NCI-H82 treated with DMSO at 0.1 percent for 48 hours (cell line): ENCODE measurements around the gene SAXO2.
"Not testable (repeated sequence)": the region's sequence is repeated elsewhere in the genome, so short reads cannot be mapped to it uniquely, and the experiment has no call there.

Source experiments
- DNase-seq: peaks from one replicate; lab custom pipeline; 2025; ENCODE audit not compliant: unreplicated experiment; lab: John Stamatoyannopoulos, UW

Gene SAXO2

DNA sequence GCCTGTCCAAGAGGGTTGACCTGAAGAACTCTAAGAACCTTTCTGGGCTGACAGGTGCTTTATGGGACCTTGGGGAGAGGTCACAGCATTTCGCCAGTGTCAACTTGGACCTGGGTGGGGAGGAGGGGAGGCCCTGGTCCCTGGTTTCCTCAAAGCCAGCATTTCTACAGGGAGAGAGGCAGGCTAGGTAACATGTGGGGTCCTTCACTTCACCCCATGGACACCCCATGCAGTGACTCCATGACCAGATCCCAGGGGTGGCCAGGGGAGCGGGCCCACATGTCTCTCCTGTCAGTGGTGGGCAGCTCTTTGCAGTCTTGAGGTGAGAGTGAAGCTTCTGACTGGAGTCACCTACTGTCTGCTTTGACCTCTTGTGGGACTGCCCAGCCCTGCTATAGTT, 50.8 kb downstream of the SAXO2 start:
- DNase-seq, result no peak

DNA sequence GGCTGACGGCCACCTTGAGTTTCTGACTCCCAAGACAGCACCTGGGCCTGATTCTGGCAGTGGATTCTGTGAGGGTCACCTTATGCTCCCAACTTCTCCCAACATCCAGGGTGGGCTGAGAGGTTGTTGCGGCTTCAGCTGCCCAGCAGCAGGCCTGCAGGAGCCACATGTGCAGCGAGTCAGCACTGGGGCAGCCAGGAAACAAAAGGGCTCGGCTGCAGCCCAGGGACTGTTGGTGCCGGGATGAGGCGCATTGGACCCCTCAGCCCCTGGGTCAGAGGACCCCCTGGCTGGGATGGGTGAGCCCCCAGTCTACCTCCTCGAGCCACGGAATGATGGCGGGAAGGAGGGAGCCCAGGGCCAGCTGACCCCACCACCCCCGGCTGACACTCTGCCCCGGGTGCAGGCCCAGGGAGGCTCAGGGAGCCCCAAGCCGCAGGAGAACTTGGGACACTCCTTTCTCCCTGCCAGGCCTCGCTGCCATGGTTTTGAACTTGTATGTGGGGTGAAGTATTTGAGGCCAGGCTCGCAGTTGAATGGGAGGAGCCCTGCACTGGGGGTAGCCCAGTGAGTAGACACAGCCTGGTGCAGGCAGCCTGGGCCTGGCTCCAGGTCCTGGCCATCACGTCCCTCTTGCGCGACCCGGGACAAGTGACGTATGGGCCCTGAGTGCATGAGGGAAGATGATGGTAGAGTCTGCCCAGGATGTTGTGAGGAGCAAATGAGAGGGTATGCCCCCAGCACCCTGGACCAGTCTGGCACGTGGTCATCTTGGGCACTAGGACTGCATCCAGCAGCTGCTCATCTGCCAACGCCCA, 51.5 kb downstream of the SAXO2 start:
- not testable (repeated sequence) for DNase-seq

DNA sequence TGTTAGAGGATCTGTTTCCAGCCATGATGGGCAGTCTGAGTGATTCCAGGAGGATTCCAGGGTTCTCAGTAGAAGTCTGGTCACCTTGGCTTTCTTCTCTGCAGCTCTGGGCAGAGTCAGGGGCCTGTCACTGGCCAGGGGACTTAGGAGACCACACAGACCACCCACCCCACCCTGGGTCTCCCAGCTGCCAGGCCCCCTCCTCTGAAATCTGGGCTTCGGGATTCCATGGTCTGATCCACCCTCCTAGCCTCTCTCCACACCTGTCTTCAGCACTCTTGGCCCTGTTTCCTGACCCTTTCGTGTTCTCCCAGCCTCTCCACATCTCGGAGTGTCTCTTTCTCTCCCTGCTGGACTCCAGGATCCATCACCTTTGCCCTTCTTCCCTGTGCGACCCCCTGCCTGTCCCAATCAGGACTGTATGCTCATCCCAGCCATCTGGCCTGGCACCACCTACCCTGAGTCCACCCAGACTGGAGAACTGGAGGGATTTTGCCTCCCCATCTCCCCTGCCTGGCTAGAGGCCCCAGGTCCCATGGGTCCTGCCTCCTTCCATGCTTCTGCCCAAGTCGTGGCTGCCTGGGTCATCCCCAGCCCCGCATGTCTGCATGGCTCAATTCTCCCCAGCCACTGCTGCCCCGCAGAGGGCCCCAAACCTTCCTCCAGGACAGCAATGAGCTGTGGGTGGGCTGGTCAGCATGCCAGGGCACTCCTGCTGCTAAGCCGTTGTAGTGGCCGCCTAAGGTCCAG, 52.3 kb downstream of the SAXO2 start:
- no peak for DNase-seq

GRCh38 chr15:82315519-82316246, 53.1 kb downstream of the SAXO2 start:
- no peak for DNase-seq

DNA sequence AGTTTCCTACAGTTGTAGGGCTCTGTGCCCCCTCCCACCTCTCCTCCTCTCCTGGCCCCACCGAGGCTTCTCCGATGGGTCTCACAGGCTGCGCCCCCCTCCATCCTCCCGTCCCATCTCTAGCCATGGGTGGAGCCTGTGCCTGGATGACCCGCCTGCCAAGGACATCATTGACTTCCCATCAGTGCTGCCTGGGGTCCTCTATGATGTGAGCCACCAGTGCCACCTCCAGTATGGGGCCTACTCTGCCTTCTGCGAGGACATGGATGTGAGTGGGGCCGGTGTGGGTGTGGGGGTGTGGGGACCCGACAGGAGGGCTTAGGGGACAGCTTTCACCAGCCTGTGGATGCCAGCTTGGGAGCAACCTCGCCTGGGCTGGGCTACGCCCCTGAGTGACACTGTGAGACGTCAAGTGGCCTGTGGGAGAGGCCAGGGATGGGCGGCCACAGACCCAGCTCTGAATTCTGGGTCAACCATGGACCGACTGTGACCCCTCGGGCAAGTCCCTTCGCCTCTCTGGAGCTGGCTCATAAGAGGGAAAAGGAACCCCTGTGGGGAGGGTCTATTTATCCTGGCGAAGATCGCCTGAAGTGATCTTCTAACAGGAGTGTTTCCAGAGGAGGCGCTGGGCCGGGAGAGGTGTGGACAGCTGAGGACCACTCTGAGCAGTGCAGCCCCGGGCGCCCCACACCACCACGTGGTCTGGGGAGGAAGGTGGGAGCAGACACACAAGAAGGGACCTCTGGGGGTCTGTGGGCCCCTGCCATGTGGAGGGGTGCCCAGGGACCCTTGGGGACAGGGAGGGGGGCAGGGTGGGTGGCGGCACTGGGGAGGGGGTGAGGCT, 53.9 kb downstream of the SAXO2 start:
- not testable (repeated sequence) for DNase-seq

DNA sequence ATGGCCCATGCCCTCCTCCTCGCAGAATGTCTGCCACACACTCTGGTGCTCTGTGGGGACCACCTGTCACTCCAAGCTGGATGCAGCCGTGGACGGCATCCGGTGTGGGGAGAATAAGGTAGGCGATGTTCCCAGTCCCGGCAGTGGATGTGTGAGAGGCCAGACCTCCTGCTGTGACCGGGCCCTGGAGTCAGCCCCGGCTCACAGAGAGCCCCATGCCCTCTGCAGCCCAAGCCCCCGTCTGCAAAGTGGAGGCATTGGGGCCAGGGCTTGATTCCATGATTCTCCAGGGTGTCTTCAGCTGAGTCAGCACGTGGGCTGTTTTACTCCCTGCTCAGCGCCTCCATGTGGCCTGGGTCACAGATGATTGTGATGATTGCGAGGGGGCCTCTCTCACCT, 54.5 kb downstream of the SAXO2 start:
- no peak for DNase-seq

- not testable (repeated sequence) for DNase-seq
Observed at GRCh38 chr15:82317516-82317915, 54.9 kb downstream of the SAXO2 start.

GRCh38 chr15:82318281-82318680, 55.7 kb downstream of the SAXO2 start:
- not testable (repeated sequence) for DNase-seq

DNA sequence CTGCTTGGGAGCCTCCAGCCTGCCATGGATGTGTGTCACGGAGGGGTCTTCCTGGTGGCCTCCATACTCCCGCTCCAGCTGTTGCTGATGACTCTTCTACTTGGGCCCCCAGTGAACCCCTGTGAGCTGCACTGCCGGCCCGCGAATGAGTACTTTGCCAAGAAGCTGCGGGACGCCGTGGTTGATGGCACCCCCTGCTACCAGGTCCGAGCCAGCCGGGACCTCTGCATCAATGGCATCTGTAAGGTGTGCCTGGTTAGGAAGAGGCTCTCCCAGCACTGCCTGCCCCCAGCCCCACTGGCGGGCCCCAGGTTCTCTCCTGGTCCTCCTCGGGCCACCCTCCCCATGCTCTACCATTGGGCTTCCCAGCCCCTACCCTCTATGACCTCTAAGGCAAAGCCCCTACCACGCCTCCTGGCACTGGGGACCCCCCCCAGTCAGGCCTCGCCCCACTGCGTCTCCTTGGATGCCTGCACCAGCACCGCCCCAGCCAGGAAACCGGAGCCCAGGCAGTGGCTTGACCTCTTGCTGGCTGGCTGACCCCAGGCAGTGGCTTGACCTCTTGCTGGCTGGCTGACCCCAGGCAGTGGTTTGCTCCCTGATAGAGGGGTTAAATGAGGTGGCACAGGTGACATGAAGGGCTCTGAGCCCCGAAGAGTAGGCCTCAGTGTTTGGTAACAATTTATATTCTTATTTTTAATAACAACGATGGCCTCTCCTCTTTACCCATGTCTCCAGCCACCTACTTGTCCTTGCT, 57.1 kb downstream of the SAXO2 start:
- DNase-seq, result not testable (repeated sequence)

DNA sequence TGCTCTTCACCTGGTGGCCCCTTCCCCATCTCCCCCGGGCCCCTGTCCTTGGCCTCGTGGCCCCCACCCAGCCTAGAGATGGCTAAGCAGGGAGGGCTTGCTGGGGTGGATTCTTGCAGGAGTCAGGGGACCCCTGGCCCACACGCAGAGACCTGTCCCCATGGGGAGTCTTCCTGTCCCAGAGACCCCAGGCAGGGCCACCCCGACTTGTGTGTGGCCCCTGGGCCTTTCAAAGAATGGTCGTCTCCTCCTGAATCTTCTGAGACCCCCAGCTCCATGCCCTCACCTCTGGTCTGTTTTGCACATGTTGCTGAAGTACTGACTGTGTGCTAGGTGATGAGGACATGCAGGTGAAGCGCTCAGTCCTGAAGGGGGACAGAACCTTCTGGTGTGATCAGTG, 58.2 kb downstream of the SAXO2 start:
- not testable (repeated sequence) for DNase-seq

DNA sequence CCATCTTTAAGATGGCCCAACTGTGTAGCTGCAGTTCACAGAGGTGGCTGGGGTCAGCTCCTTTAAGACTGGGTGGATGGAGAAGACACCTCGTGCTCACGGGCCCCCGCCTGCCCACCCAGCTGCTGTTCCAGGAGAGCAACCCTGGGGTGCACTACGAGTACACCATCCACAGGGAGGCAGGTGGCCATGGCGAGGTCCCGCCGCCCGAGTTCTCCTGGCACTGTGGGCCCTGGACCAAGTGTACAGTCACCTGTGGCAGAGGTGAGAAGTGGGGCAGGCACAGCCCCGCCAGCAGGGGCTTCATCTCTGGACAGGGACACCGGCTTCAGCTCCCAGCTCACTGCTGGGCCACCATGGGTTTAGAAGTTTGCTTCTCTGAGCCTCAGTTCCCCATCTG, 59.9 kb downstream of the SAXO2 start:
- not testable (repeated sequence) for DNase-seq

DNA sequence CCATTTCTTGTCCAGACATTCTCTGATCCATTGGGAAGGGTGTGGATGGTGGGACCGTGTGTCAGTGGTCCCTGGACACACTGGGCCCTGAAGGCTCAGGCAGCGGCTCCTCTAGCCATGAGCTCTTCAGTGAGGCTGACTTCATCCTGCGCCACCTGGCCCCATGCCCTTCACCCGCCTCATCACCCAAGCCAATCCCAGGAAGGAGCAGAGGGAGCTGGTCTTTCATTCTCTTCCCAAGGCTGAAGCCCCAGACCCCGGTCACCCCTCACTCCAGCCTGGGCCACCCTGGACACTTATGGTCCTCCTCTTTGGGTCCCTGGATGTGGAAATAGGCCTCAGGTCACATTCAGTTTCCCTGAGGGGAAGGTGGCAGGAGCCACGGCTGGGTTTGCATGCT, 62.2 kb downstream of the SAXO2 start:
- DNase-seq, result not testable (repeated sequence)

DNA sequence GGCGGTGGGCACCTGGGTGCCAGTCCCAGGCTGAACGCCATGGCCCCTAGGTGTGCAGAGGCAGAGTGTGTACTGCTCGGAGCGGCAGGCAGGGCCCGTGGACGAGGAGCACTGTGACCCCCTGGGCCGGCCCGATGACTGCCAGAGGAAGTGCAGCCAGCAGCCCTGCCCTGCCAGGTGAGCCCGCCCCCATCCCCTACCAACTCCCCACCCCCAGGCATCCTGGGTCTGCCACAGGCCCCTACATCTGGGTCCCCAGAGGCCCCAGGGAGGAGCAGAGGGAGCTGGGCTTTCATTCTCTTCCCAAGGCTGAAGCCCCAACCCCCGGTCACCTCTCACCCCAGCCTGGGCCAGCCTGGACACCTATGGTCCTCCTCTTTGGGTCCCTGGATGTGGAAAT, 63.0 kb downstream of the SAXO2 start:
- not testable (repeated sequence) for DNase-seq

DNA sequence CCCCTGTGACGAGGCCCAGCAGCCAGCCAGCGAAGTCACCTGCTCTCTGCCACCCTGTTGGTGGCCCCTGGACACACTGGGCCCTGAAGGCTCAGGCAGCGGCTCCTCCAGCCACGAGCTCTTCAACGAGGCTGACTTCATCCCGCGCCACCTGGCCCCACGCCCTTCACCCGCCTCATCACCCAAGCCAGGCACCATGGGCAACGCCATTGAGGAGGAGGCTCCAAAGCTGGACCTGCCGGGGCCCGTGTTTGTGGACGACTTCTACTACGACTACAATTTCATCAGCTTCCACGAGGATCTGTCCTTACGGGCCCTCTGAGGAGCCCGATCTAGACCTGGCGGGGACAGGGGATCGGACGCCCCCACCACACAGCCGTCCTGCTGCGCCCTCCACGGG, 64.3 kb downstream of the SAXO2 start:
- DNase-seq, result not testable (repeated sequence)

- DNase-seq, result not testable (repeated sequence)
Observed at GRCh38 chr15:82327372-82327771, 64.8 kb downstream of the SAXO2 start.

DNA sequence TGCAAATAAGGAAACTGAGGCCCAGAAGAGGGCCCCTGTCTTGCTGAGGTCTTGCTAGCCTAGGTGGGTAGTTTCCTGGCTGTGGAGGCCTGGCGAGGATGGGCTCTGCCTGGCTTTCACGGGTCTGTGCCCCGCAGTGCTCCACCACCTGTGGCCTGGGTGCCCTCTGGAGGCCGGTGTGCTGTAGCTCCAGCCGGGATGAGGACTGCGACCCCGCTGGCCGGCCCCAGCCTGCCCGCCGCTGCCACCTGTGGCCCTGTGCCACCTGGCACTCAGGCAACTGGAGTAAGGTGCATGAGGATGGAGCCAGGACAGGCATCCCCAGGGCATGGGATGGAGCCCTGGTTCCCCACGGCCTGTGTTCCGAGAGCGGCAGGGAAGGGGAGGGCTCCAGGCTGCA, 66.4 kb downstream of the SAXO2 start:
- DNase-seq, result not testable (repeated sequence)

DNA sequence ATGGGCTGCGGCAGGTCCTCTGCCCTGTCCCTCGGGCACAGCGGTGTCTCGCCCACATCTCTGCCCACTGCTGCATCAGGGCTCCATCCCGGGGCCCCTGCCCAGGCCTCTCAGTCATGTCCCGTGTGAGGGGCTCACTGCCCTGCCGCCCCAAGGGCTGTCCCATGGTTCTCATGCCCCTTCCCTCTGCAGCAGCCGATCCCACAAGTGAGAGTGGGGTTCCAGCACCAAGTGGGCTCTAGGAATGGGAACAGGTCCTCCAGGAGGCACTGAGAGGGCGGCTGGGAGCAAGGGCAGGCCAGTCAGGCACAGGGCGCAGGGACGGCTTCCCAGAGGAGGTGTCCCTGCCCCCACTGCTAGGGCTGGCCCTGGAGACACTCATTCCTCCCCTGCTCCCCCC, 68.3 kb downstream of the SAXO2 start:
- DNase-seq, result not testable (repeated sequence)

GRCh38 chr15:82331576-82332304, 69.1 kb downstream of the SAXO2 start:
- DNase-seq, result not testable (repeated sequence)
